Measurements from ENCODE around the gene PIK3CD. TPM values are rescaled to one million over a fixed set of nuclear protein-coding genes. Genes with fewer than 3 reads are reported as not detected.

Gene PIK3CD
- total and polyA plus RNA-seq, 10 donors: 26.8 to 186 (median 100.0) TPM

DNA sequence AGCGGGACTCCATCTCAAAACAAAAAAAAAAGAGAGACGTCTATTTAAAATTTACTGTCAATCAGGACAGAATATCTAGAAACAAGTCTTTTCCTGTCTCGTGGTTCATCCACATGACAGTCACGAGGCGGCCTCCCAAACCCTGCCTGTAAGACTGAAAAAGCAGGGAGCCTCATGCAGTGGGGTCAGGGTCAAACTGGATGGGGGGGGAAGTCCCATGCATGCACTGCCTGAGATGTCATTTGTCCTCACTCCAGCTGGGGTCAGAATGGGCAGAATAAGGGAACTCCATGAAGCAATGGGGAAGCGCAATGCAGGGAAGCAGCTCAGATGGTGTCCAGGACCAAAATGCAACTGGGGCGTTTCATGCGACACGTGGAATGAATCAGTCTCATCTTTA is 85.5 kb downstream of the PIK3CD start:
- peaks cover 0 to 36% (median 9%) of the 10 kb centered on the region in 6 donors for H3K4me1 ChIP-seq
- H3K27me3 ChIP-seq (replicated peaks in 1 of 7): no peaks in the 10 kb centered on the region
- no peaks in the 10 kb centered on the region for H3K9me3 ChIP-seq
- intact Hi-C loops (cut with DNase I; ENCODE audit: low total_unique reads): no loop called here
- no peak for DNase-seq
- no peak overlapping the region for H3K4me3 ChIP-seq
- TF ChIP-seq POLR2AphosphoS5 (IDR thresholded peaks at IDR 0.05): peak in 1 of 3 donors; percentile 21
- TF ChIP-seq, protein P1, sequence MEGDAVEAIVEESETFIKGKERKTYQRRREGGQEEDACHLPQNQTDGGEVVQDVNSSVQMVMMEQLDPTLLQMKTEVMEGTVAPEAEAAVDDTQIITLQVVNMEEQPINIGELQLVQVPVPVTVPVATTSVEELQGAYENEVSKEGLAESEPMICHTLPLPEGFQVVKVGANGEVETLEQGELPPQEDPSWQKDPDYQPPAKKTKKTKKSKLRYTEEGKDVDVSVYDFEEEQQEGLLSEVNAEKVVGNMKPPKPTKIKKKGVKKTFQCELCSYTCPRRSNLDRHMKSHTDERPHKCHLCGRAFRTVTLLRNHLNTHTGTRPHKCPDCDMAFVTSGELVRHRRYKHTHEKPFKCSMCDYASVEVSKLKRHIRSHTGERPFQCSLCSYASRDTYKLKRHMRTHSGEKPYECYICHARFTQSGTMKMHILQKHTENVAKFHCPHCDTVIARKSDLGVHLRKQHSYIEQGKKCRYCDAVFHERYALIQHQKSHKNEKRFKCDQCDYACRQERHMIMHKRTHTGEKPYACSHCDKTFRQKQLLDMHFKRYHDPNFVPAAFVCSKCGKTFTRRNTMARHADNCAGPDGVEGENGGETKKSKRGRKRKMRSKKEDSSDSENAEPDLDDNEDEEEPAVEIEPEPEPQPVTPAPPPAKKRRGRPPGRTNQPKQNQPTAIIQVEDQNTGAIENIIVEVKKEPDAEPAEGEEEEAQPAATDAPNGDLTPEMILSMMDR (IDR thresholded peaks at IDR 0.05 in 8 of 11, conservative IDR thresholded peaks at IDR 0.05 in 3 of 11): peak in 1 of 11 experiments; percentile 6
- TF ChIP-seq POLR2A (IDR thresholded peaks at IDR 0.05): no peak
- 65 to 78% (median 68%) methylated on average over 9 of the region's 9 CpGs for WGBS, 5 donors
- peaks cover 5 to 100% (median 92%) of the 10 kb centered on the region in 6 donors for H3K36me3 ChIP-seq
- no peak overlapping the region for H3K27ac ChIP-seq

DNA sequence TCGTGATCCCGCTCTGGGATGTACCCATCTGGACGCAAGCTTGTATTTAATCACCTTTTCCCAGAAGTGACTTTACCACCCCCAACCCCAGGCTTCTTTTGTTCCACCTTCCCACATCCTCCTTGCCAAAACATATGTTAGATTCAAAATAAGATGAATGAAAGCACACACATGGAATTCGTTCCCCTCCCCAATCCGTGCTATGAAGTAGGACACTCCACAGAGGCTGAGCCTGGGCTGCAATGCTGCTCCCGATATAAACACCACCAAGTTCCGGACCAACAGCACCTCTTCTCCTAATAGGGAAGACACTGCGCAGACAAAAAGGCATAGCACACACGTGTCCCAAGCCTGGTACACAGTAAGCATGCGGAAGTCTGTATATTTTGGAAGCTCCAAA is 86.1 kb downstream of the PIK3CD start:
- WGBS, 5 donors: 92 to 97% (median 93%) methylated on average over 10 of the region's 10 CpGs
- no peak for DNase-seq
- TF ChIP-seq, protein P1 (IDR thresholded peaks at IDR 0.05 in 8 of 11, conservative IDR thresholded peaks at IDR 0.05 in 3 of 11): no peak
- no peak for TF ChIP-seq POLR2AphosphoS5 (IDR thresholded peaks at IDR 0.05)
- TF ChIP-seq POLR2A (IDR thresholded peaks at IDR 0.05): no peak
- Histone ChIP-seq H3K27ac (no peak overlapping the region), H3K27me3 (replicated peaks in 1 of 7) (no peaks in the 10 kb centered on the region), H3K36me3 (peaks cover 5 to 100% (median 89%) of the 10 kb centered on the region in 6 donors), H3K4me3 (no peak overlapping the region), H3K9me3 (no peaks in the 10 kb centered on the region), H3K4me1 (peaks cover 0 to 29% (median 8%) of the 10 kb centered on the region in 6 donors)
- intact Hi-C loops (cut with DNase I; ENCODE audit: low total_unique reads): no loop called here

DNA sequence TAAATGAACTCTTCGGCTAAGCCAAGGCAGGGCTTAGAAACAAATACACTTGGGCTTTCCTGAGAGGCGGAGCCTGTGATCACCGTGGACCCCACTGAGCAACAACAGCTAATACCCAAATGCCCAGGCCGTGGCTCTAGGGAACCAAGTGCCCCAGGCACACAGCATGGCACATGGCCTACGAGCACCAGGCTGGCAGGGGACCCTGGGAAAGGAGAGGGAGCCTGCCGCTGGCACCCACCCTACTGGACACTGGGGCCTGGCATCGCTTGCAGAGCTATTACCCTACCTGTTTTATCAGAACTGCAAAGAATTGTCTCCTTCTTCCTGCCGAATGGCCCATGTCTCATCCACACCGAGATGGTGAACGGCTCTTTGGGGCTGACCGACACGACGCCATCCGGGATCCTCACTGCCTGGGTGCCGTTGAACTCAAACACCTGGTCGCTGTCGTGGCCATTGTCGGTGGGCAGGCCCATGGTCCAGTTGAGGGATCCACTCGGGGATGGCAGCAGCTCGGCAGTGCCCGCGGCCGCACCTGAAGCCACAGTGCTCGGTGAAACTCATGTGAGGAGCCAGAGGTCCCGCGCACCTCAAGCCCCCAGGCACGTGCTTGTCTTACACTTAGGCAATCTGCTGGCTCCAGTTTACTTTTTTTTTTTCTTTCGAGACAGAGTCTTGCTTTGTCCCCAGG is 92.7 kb downstream of the PIK3CD start:
- 93 to 97% (median 96%) methylated on average over 28 of the region's 28 CpGs for WGBS, 5 donors
- H3K9me3 ChIP-seq: no peaks in the 10 kb centered on the region
- no peaks in the 10 kb centered on the region for H3K27me3 ChIP-seq (replicated peaks in 1 of 7)
- DNase-seq: no peak
- intact Hi-C loops (cut with DNase I; ENCODE audit: low total_unique reads): no loop called here
- H3K36me3 ChIP-seq: peaks cover 7 to 100% (median 77%) of the 10 kb centered on the region in 6 donors
- H3K4me3 ChIP-seq: no peak overlapping the region
- TF ChIP-seq, protein P1 (IDR thresholded peaks at IDR 0.05 in 8 of 11, conservative IDR thresholded peaks at IDR 0.05 in 3 of 11): no peak
- TF ChIP-seq POLR2AphosphoS5 (IDR thresholded peaks at IDR 0.05): peak in 1 of 3 donors; percentile 13
- no peaks in the 10 kb centered on the region for H3K4me1 ChIP-seq
- H3K27ac ChIP-seq: no peak overlapping the region

DNA sequence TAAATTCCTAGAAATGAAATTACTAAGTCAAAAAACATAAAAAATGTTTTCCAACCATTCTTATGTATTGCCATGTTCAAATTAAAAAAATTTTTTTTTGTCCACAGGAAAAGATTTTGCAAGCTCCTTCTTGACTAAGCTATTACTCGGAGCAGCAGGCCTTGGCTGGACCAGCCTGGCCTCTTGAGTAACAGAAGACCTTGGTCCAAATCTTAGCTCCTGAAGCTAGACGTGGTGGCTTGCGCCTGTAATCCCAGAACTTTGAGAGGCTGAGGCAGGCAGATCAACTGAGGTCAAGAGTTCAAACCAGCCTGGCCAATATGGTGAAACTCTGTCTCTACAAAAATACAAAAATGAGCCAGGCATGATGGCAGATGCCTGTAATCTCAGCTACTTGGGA is 94.7 kb downstream of the PIK3CD start:
- H3K36me3 ChIP-seq: peaks cover 8 to 100% (median 73%) of the 10 kb centered on the region in 6 donors
- 72 to 93% (median 73%) methylated on average over 3 of the region's 3 CpGs for WGBS, 5 donors
- DNase-seq: peak; percentile 3

More for the DNA sequence above, 94.7 kb downstream of the PIK3CD start:
- intact Hi-C loops (cut with DNase I; ENCODE audit: low total_unique reads): no loop called here
- TF ChIP-seq POLR2A (IDR thresholded peaks at IDR 0.05): no peak
- TF ChIP-seq, protein P1 (IDR thresholded peaks at IDR 0.05 in 8 of 11, conservative IDR thresholded peaks at IDR 0.05 in 3 of 11): no peak
- no peak for TF ChIP-seq POLR2AphosphoS5 (IDR thresholded peaks at IDR 0.05)
- Histone ChIP-seq H3K4me1 (no peaks in the 10 kb centered on the region), H3K27ac (no peak overlapping the region), H3K4me3 (no peak overlapping the region), H3K27me3 (replicated peaks in 1 of 7) (no peaks in the 10 kb centered on the region), H3K9me3 (no peaks in the 10 kb centered on the region)
